ENCODE data around the gene GRAMD1B.

The GRAMD1B gene

DNA sequence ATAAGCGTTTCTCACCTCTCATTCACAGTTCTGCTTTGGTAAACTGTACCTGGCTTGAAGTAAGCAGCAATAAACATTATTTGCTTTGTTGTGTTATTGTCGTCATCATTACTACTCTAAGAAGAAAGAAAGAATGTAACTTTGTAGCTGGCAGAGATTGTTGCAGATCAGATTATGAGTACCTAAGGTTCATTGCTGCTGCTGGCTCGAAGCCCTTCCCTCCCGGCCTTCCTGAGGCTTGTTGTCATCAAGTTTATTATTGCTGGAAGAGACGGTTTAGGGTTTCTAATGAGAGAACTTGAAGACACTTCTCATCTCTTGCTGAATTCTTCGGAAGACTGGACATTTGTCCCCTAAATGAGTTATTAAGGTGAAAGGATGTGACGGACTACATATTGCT, 101.3 kb downstream of the GRAMD1B start:
- CTCF ChIA-PET: interaction anchor here (0.8 to 2.2 kb wide), 7 partner anchors 10 to 177 kb away, joined by 3 to 11 read pairs (median 4); no protein-coding TSS in a partner anchor
- no peak for DNase-seq (ENCODE audit: low read depth, low spot score)
- POLR2A ChIA-PET: no interaction called here
- no peak overlapping the region for H3K4me3 ChIP-seq (ENCODE audit: low read depth, low read length)
- TF ChIP-seq CTCF (IDR thresholded peaks at IDR 0.05; ENCODE audit: insufficient read depth, low read length, missing control alignments): no peak

DNA sequence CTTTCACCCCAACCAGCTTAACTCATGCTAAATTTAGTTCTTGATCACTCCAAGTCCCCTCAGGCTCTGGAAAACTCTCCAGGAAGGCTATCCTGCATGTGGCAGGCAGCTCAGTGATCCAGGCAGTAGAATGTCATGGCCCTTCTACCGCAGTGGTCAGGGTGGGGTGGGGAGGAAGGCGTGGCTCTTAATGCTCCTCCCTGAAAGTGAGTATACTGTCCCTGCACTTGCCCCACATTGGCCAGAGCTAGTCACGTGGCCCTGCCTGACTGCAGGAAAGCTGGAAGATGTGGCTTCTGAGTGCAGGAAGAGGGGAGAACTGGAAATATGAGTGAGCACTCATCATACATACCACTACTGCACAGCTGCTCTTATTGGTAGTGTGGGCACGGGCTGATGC, 102.1 kb downstream of the GRAMD1B start:
- no peak overlapping the region for H3K4me3 ChIP-seq (ENCODE audit: low read depth, low read length)
- ChIA-PET POLR2A (no interaction called here), CTCF (interaction anchor here (0.8 to 2.2 kb wide), 5 partner anchors 9 to 45 kb away, joined by 3 to 11 read pairs (median 3); no protein-coding TSS in a partner anchor)
- TF ChIP-seq CTCF (IDR thresholded peaks at IDR 0.05; ENCODE audit: insufficient read depth, low read length, missing control alignments): no peak
- no peak for DNase-seq (ENCODE audit: low read depth, low spot score)

- no peak for TF ChIP-seq CTCF (IDR thresholded peaks at IDR 0.05; ENCODE audit: insufficient read depth, low read length, missing control alignments)
- DNase-seq (ENCODE audit: low read depth, low spot score): no peak
- ChIA-PET CTCF (interaction anchor here (0.9 to 4.5 kb wide), 4 partner anchors 11 to 57 kb away, joined by 3 to 19 read pairs (median 8); no protein-coding TSS in a partner anchor), POLR2A (no interaction called here)
- no peak overlapping the region for H3K4me3 ChIP-seq (ENCODE audit: low read depth, low read length)
Observed at GRCh38 chr11:123535401-123535800, 105.3 kb downstream of the GRAMD1B start.

DNA sequence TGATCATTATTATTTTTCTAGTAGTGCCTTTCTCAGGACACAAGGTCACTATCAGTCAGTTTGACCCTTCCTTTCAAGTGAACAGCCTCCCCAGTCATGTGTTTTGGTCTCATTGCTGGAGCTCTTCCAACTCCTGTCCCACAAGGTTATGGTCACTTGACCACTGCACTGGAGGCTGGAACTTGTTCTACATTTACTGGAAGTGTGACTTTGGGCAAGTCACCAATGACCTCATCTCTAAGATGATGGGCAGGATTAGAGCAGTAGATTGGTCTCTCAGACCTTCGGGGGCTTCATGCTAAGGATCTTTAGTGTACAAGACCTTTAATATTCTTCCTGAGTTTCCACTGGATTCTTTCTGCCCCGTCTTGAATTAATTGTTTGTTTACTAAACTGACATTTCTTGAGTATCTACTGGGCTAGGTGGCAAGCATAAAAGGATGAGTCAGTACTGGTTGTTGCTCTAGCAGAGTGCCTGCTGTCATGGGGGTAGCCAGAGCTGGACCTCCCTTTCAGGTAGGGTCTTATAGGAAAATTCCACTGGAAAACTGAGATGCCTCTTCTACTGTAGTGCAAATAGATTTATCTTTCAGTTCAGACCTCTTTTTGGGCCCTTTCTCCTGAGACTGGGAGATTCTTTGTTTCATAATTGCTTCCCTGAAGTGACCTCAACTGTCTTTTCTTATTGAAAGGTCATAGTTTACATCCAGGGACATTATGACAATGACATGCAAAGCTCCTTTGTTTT, 106.8 kb downstream of the GRAMD1B start:
- CTCF ChIA-PET: interaction anchor here (1.0 to 4.5 kb wide), 7 partner anchors 9 to 44 kb away, joined by 3 to 19 read pairs (median 4); no protein-coding TSS in a partner anchor
- POLR2A ChIA-PET: no interaction called here
- H3K4me3 ChIP-seq (ENCODE audit: low read depth, low read length): no peak overlapping the region
- no peak for DNase-seq (ENCODE audit: low read depth, low spot score)
- TF ChIP-seq CTCF (IDR thresholded peaks at IDR 0.05; ENCODE audit: insufficient read depth, low read length, missing control alignments): no peak

GRCh38 chr11:123537726-123538125, 107.7 kb downstream of the GRAMD1B start:
- CTCF ChIA-PET: interaction anchor here (1.0 to 4.5 kb wide), 7 partner anchors 8 to 43 kb away, joined by 3 to 19 read pairs (median 4); no protein-coding TSS in a partner anchor

More at GRCh38 chr11:123537726-123538125, 107.7 kb downstream of the GRAMD1B start:
- H3K4me3 ChIP-seq (ENCODE audit: low read depth, low read length): no peak overlapping the region
- no peak for TF ChIP-seq CTCF (IDR thresholded peaks at IDR 0.05; ENCODE audit: insufficient read depth, low read length, missing control alignments)
- DNase-seq (ENCODE audit: low read depth, low spot score): no peak
- POLR2A ChIA-PET: no interaction called here

Data from AG04449 (cell line).